Measurements from ENCODE around the gene RUVBL1.

DNA sequence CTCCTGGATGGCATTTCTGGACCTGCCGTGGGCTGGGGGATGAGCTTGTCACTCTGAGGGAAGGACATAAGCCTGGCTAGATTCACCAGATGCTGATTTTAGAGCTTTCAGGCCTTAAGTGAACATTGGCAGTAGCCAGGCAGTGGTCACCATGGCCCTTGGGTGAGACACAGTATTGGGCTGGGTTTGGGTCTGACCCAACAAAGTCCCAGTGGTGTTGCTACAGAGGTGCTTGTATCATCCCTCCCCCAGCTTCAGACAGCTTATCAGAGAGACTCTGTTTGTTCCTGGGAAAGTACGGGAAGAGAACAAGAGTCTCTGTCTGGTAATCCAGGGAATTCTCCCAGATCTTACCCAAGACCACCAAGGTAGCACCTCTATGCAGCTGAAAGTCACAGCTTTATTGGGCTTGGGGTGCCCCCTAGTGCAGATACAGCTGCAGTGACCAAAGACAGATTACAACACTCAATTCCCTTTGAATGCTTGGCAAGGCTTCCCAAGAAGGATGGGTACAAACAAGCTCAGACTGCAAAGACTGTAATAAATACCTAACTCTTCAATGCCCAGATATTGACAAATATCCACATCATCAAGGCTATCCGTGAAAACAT lies 9.8 kb upstream of the RUVBL1 start:
- TF ChIP-seq CTCF (IDR thresholded peaks at IDR 0.05): peak in 2 of 4 experiments; percentile 17 to 22
- TF ChIP-seq POLR2AphosphoS5 (IDR thresholded peaks at IDR 0.05): no peak
- TF ChIP-seq EP300 (IDR thresholded peaks at IDR 0.05): no peak
- no peak for TF ChIP-seq POLR2A (IDR thresholded peaks at IDR 0.05)

Measured in sigmoid colon (tissue), 4 donors.